GM15510 (cell line): ENCODE data around the gene TMED9.

Source experiments
- POLR2A ChIP-seq: IDR thresholded peaks from 3 replicates; pipeline ENCODE4 v1.6.1; 2011; ENCODE audit warnings: borderline replicate concordance; ENCODE audit not compliant: insufficient read length; ENCODE audit errors: extremely low read depth

Gene TMED9

DNA sequence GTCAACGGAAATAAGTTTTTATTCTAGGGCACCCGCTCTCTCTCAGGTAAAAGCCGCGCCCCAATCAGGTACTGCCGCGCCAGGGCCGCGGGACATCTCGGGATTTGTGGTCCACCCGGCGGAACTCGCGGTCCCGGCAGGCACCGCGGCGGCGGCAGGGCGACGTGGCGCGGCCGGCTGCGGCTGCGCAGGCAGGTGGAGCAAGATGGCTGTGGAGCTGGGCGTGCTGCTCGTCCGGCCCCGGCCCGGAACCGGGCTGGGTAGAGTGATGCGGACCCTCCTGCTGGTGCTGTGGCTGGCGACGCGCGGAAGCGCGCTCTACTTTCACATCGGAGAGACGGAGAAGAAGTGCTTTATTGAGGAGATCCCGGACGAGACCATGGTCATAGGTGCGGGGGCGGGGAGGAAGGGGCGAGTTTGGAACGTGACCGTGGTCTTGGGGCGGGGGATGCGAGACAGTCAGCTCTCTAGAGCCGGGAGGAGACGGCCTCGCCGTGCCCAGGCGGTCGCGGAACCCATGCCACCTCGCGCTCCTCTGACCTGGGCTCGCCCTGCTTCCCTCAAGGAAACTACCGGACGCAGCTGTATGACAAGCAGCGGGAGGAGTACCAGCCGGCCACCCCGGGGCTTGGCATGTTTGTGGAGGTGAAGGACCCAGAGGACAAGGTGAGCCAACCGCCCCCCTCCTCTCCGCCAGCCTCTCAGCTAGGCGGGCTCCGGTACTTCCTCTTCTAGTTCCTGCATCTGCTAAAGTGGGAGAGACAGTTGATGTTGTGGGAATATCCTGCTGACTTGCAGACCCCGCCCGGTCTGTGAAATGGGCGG lies at the start of gene TMED9:
Gene TMED9 (plus strand): TSS at position 194 of the 825 bp plus-strand sequence. CDS start 12 bp downstream, at position 206.
- TF ChIP-seq POLR2A = peak; percentile 97

DNA sequence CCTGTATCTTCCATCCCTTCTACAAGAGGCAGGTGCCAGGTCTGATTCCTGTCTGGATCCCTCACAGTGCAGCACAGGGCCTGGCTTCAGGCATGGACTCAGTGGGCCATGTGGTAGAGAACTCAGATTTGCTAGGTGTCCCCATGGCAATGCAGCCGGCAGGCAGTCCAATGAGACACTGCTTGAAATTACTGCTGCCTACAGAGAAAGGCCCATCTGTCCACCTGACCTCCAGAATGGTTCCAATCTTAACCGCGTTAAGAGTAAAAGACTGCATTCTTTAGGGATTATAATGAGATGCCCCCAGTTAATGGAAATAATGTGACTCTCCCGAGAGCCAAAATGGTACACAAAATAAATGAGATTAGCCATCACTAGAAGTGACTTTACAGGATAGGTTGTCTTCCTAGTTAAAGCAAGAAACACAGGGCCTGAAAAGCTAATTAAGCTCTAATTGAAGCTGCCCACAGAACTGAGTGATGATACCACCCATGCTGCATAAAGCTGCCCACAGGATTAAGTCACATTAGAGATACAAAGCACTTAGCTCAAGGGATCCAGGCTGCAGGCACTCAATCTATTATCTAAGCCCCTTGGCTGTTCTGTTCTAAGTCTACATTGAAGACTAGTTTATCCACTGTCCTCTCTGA lies 49.1 kb upstream of the TMED9 start:
- no peak for TF ChIP-seq POLR2A

DNA sequence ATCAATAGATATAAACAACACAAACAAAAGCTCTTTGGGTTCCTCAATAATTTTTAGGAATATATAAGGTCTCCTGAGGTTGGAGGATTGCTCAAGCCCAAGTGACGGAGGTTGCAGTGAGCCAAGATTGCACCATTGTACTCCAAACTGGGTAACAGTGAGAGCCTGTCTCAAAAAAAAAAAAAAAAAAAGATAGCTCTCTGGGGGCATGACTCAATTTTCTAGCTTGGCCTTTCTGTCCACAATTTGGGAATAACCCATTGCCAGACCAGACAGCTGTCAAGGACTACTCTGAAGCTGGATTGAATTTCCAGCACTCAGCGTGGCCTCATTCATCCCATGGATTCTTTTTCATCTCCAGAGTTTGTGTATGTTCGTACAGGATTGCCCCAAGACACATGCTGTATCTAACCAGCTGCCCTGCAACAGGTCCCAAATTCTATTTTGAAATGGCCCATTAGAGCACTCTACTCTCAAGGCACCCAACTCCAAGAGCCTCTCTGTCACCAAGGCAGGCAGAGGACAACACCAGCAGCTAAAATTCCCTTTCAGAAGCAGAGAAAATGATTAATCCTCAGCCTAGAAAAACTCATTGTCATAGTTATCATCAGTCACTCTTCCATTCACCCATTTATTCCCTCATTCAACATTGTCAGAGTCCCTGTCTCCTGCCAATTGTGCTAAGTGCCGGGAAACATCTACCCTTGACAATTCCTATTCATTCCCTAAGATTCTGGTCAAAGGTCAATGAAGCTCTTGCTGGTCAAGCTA lies 46.3 kb upstream of the TMED9 start:
- TF ChIP-seq POLR2A = no peak

DNA sequence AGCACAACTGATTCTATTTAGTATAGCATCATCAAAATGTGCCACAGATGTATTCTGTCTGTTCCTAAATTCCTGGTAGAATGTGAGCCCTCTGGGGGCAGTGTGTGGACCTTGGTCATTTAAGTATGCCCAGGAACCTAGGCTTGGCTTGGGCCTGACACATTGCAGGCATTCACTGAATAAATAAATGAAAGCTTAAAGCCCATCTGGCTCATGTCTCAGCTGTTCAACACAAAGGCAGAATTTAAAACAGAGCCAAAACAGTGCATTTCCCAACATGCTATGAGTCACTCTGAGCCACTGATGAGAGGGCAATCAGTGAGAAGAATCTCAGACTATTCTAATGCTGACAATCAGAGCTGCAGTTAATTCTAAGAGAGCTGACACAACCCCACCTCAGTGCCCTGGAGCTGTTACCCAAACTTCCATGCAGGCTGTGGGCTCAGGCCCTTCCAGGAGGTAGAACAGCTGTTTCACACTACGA lies 45.7 kb upstream of the TMED9 start:
- TF ChIP-seq POLR2A = no peak

DNA sequence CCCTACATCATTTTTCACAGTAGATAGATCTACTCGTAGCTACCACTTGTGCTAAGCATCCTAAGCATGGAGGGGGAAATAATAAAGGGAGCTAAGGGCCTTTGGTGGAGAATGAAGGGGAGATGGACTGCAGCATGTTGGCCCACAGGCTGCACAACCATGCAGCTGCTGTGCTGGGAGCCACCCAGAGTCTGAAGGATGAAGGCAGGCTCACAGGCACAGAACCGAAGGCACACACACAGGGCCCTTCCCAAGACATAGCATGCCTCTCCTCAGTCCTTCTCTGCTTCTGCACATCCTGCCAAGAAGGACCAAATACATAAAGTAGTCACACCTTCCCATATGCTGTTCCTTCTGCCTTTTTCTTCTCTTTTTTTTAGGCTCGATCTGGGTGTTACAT lies 44.3 kb upstream of the TMED9 start:
- no peak for TF ChIP-seq POLR2A

DNA sequence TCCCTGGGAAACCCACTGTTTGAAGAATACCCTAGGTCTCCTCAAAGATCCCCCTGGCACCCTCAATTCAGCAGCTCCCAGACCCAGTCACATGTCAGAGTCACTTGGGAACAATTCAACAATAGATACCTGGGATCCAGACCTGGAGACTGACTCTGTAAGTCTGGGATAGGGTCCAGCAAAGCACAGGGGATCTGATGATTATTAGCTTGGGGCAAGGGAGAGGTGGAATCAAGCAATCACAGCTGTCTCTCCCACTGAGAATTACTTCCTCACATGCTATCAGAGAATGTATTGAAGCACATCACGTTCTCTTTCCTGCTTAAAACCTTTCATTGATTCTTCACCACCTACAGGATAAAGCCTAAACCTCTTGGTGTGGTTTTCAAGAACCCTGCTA lies 43.5 kb upstream of the TMED9 start:
- no peak for TF ChIP-seq POLR2A

DNA sequence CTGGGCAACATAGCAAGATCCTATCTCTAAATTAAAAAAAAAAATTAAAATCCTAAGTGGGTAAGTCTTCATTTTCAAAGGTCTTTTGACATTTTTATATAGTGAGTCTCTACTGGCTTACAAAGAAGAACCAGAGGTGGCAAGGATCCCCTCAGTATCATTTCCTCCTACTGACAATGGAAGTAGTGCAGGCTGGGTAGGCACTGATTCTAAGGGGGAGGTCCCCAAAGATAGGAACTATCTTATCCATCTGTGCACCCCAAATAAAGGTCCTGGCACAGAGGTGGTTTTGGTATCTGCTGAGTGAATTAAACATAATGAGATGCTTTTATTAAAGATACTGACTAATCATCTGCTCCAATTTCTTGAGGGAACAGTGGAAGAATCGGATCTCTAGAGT lies 41.9 kb upstream of the TMED9 start:
- no peak for TF ChIP-seq POLR2A

DNA sequence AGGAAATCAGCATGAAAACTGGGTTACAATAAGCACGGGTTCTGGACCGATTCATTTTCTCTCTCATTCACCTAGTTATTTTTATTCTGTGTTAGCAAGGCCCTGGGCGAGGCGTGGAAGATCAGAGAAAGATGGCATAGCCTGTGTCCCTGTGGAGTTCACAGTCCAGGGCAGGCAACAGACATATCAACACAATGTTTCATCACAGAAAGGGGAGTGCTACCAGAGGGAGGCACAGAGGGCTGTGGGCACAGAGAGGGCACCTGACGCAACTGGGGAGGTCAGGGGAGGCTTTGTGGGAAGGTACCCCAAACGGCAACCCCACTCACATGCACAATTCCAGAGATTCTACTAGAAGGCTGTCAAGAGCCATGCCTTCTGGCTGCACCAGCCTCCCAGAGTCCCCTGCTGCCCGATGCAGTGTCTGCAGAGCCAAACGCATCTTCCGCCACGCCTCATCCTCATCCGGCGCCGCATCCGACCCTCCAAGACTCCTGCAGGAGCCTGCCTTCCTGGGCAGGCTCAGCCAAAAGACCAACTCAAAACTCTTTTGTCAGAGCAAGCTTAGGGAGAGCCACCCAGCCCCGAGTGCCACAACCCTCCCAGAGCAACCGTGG lies 39.1 kb upstream of the TMED9 start:
- TF ChIP-seq POLR2A = no peak

DNA sequence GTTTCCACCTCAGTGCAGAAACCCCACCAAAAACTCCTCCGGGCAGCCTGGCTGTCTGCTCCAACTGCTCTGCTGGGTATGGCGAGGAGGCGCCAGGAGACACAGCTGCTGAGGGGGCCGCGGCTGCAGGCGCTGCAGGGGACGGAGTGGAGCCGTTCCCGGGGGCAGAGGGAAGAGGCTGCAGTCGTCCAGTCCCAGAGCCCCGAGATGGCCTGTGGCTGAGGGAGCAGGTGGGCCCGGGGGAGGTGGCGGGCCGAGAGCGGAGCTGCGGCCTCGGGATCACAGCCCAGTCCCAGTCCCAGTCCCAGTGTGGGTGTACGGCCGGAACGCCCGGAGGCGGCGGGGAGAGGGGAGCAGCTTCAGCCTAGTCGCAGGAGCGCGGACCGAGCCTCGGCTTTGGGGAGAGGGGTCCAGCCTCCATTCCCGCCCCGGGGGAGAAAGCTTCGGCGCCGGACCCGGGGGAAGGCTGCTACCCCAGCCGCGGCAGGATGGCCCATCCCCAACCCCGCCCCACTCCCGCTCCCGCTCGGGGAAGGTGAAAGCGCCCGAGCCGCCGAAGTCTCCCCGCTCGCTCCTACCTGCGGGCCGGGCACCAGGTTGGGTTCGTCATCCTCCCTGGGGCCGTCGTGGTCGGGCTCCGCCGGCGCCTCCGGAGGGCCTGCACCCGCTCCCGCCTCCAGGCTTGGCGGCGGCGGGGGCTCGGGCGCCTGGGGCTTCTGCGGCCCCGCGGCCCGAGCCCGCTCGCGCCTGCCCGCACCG lies 38.2 kb upstream of the TMED9 start:
- TF ChIP-seq POLR2A = no peak

DNA sequence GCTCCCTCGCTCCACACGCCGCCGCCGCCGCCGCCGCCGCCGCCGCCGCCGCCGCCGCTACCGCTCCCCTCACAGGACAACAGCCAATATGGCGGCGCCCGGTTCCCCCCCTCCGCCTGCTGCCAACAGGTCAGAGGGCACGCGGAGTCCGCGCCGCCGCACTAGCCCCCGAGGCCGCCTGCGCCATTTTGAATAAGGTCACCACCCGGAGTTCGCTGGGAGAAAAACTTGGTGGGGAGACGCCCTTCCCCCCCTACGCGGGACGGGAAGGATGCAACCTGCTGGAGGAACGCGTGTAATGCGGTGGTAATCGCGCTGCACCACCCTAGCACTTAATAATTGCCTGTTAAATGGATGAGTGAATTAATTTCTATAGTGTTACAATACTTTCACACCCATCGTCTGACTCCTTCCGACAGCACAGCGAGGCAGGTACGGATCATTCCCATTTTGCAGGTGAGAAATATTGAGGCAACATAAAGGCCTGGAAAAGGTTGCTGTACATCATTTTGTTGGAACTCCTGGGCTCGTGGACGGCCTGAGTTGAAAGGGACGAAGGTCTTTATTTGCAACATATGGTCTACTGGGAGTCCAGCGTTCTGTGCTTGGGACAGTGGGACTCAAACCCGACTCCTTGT lies 37.4 kb upstream of the TMED9 start, which contains the start of gene FAM193B:
Gene FAM193B (minus strand): TSS at position 90 of the 638 bp plus-strand sequence. CDS start 105 bp downstream, outside the sequence.
- peak; percentile 49 for TF ChIP-seq POLR2A

DNA sequence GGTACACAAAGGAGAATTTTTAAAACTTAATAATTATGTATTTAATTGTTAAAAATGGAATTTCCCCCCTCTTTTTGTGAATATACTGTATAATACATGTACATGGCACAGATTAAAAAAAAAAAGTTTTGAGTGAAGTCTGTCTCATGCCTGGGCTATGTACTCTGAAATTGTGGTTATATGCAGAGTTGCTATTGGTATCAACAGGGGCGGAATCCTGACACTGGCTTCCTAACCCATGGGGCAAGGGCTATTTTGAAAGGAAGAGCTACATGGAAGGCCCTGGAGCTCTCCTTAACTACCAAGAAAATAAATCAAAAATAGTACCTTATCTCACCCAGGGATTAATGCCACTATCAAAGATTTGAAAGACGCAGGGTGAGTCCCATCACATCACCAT lies 36.8 kb upstream of the TMED9 start:
- TF ChIP-seq POLR2A = no peak

DNA sequence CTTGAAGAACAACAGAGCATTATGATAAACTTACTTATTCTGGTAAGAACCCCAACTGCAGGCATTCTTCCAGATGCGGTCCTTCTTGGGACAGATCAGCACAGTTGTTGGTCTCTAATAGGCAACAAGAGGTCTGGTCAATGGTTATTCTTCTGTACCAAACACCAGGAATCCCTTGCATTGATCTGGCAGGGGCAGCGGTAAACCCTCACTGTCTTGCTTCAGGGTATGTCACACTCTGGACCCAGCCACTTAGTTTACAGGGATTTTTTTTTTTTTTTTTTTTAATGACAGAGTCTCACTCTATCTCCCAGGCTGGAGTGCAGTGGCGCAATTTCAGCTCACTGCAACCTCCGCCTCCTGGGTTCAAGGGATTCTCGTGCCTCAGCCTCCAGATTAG lies 36.3 kb upstream of the TMED9 start:
- no peak for TF ChIP-seq POLR2A

DNA sequence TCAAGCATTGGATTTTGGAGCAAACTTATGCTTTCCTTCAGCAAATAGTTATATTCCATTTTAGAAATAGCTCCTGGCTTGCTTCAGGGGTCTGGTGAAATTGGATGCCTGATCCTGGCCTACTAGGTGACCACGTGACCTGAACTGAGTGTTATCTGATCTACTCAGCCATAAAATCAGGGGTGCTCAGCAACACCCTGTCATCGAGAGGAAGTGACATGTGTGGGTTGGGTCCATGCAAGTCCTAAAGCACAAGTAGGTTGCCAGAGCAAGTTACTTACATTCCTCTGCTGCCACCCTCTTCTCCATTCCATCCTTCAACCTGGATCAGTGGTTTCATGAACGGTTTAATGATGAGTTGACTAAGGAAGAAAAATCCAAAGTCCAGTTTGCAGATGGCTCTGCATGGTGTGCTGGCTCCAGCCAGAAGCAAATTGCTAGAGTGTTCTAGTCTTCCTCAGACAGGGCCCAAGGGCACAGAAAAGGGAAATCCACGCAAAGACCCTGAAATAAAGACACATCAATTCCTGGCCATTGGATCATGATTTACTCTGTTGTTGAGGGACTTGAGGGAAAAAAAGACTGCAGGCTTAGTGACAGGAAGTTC lies 34.9 kb upstream of the TMED9 start:
- TF ChIP-seq POLR2A = no peak
